Spinal cord (tissue), 10 donors: ENCODE measurements around the gene CYP4V2. TPM values are rescaled to one million over a fixed set of nuclear protein-coding genes. Genes with fewer than 3 reads are reported as not detected.

Experiments used
- DNase-seq, 6 donors: peaks; one replicate each; pipeline versions ENCODE4 v3.0.0 to v3.0.0-alpha.2; 2013 to 2015; ENCODE audit warnings: low spot score in 6 of 6, low read depth in 4 of 6
- H3K27ac ChIP-seq: one replicate; pipeline ENCODE4 v1.5.1; 2013; ENCODE audit warnings: low read depth, low read length, control low read depth
- H3K27me3 ChIP-seq: one replicate; pipeline ENCODE4 v1.6.1; 2013; ENCODE audit warnings: low read length; ENCODE audit not compliant: control insufficient read depth, insufficient read depth
- H3K36me3 ChIP-seq: one replicate; pipeline ENCODE4 v1.6.1; 2013; ENCODE audit warnings: low read length; ENCODE audit not compliant: control insufficient read depth, insufficient read depth
- H3K4me1 ChIP-seq: one replicate; pipeline ENCODE4 v1.6.1; 2013; ENCODE audit warnings: low read length; ENCODE audit not compliant: control insufficient read depth, insufficient read depth
- H3K4me3 ChIP-seq: one replicate; pipeline ENCODE4 v1.5.1; 2013; ENCODE audit warnings: low read depth, low read length, control low read depth
- H3K9me3 ChIP-seq: one replicate; pipeline ENCODE4 v1.6.1; 2013; ENCODE audit warnings: low read length; ENCODE audit not compliant: control insufficient read depth, insufficient read depth
- WGBS: methylation state at CpG from one replicate; pipeline ENCODE4 v1.1.5; 2013; ENCODE audit warnings: missing lambda C conversion rate; ENCODE audit not compliant: insufficient coverage; 5-methylcytosine and 5-hydroxymethylcytosine counted together
- long read RNA-seq, 4 donors: transcript quantifications; one replicate each; lab custom pipeline, GENCODE V29; 2026
- polyA plus RNA-seq, 2 donors: library from polyadenylated mRNA; unstranded; fragments of 120-200 nt; gene quantifications; one replicate each; pipeline ENCODE4 v1.2.1, GENCODE V29; 2013; ENCODE audit not compliant: insufficient read length in 2 of 2
- total RNA-seq, 2 donors: library from RNA; depleted of rRNA in 1 of 2; stranded (reverse); fragments of 120-200 nt in 1 of 2; fragments of >200 nt in 1 of 2; gene quantifications; one replicate each; pipeline versions ENCODE4 v1.2.3 to v1.2.4, GENCODE V29; 2013 to 2014
- donor health status: healthy.

CYP4V2 gene
- 10 to 100 TPM; 22.5 to 25.9 TPM for total RNA-seq
- polyA plus RNA-seq, result 10 to 100 TPM; 11.3 to 13.2 TPM
- long read RNA-seq, donor 1, partial matches to known transcripts, result 0 of 1 reads
- long read RNA-seq, donor 1, other reads (novel, unspliced or antisense), result 0 of 1 reads
- long read RNA-seq, donor 2, result 0 reads
- long read RNA-seq, donor 3, partial matches to known transcripts, result 0 of 1 reads
- long read RNA-seq, donor 3, other reads (novel, unspliced or antisense), result 0 of 1 reads
- long read RNA-seq, donor 4, result 0 reads

- WGBS, result under 1% methylated on average over 107 of the region's 107 CpGs
- Histone ChIP-seq H3K36me3 (peaks cover 9% of the 10 kb centered on the region), H3K9me3 (no peaks in the 10 kb centered on the region), H3K27me3 (no peaks in the 10 kb centered on the region), H3K27ac (peak within 1 kb of the TSS; percentile 97), H3K4me3 (peak within 1 kb of the TSS; percentile 82), H3K4me1 (peaks cover 19% of the 10 kb centered on the region)
- peak; percentile 49 to 91 (median 70) for DNase-seq
Observed at GRCh38 chr4:186191200-186192065, at the start of gene CYP4V2. Gene CYP4V2 (plus strand): TSS chr4:186191567. CDS start chr4:186191824, 257 bp downstream.

DNA sequence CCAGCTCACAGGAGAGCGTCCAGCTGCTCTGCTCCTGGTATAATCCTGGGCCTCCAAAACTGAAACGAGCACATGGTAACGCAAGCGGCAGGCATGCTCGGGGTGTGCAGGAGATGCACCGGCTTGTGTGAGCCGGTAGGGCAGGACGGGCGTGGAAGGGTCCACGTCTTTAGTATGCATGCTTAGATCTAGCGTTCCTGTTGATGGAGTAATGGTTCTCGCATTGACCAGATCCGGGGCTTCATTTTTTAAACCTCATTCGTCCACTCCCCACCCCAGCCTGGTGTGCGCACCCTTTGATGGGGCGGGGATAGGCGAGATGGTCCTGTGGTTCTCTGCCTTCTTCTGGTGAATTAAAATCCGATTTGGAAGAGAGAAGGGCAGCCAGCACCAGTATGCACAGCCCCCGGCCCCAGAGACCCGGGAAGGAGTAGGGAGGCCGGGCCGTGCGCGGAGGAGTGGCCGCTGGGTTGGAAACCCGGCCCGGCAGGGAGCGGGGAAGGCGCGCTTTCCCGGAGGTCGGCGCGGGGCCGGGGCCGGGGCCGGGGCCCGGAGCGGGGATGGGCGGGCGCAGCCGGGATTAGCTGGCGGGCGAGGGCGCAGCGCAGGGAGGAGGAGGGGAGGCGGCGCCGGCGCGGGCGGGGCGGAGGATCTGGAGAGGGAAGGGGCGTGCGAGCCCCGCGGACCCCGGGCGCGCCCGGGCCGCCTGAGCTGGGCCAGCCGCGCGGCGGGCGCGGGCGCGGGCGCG lies 47.0 kb upstream of the CYP4V2 start:
- Histone ChIP-seq H3K27me3 (no peaks in the 10 kb centered on the region), H3K4me3 (peak overlapping the region; percentile 55), H3K36me3 (no peaks in the 10 kb centered on the region), H3K27ac (peak overlapping the region; percentile 79), H3K9me3 (no peaks in the 10 kb centered on the region), H3K4me1 (peaks cover 9% of the 10 kb centered on the region)
- 0% methylated on average over 67 of the region's 72 CpGs for WGBS
- peak; percentile 38 to 92 (median 56) for DNase-seq

DNA sequence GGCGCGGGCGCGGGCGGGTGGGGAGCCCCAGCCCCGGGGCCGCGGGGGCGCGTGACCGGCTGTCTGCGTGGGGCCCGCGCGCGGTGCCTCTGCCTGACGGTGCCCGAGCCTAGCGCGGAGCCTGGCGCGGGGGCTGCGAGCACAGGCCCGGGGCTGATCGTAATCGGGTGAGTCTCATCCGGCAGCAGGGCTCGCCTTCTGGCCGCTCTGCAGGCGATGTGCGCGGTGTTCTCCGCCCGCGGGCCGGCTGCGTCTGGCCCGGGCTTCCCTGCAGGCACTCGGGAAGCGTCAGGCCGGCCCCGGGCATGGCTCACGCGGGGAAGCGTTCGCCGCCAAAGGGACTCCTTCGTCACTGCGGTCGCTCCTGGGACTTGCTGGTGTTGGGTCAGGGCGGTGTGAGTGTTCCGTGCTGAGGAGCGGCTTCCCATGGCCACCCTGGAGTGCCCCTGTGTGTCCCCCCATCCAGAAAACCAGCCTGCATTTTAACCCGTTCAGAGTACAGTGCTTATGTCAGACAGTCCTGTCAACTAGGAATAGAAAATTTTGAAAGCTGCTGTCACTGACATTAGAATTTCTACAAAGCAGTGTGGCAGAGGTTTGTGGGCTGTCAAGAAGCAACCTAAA lies 46.3 kb upstream of the CYP4V2 start:
- peak overlapping the region; percentile 70 for H3K27ac ChIP-seq
- H3K4me1 ChIP-seq, result peaks cover 14% of the 10 kb centered on the region
- H3K9me3 ChIP-seq, result no peaks in the 10 kb centered on the region
- DNase-seq, result peak; percentile 13 to 81 (median 48)
- H3K36me3 ChIP-seq, result peaks cover 2% of the 10 kb centered on the region
- under 1% methylated on average over 53 of the region's 54 CpGs for WGBS
- peak overlapping the region; percentile 59 for H3K4me3 ChIP-seq
- no peaks in the 10 kb centered on the region for H3K27me3 ChIP-seq

- H3K36me3 ChIP-seq, result peaks cover 7% of the 10 kb centered on the region
- no peak overlapping the region for H3K4me3 ChIP-seq
- H3K27me3 ChIP-seq, result no peaks in the 10 kb centered on the region
- no peak overlapping the region for H3K27ac ChIP-seq
- peak in 2 of 6 donors; percentile 40 to 93 for DNase-seq
- WGBS, result 47% methylated on average over 7 of the region's 9 CpGs
- H3K9me3 ChIP-seq, result no peaks in the 10 kb centered on the region
- H3K4me1 ChIP-seq, result peaks cover 15% of the 10 kb centered on the region
Observed at GRCh38 chr4:186146458-186146857, 44.9 kb upstream of the CYP4V2 start.

DNA sequence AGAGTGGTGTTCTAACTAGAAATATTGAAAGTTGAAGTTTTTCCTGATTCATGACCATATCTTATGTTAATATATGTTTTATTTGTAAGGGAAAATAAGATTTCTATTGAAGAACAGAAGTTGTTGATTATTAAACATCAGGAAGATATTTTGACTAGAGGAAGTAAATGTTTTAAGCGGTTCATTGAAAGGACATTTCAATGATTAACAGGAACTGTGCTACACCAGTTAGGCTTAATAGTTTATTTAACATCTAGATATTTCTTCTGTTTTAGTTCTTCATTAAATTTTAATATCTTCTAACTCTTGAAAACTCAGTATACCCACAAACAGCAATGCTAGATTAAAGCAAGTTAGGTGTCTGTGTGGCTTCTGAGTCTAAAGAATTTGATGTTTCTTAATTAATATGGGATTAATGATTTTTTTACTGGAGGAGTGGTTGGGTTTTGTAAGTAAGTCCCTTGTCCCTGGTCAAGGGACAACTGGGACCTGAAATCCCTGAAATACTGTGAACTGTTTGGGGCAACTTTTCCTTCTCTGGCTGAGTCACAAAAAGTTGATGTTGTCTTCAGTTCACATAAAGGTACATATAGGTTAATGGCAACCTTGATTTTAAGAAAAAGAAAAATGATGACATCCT lies 42.9 kb upstream of the CYP4V2 start:
- Histone ChIP-seq H3K4me1 (peaks cover 15% of the 10 kb centered on the region), H3K9me3 (no peaks in the 10 kb centered on the region), H3K36me3 (peaks cover 8% of the 10 kb centered on the region), H3K4me3 (no peak overlapping the region), H3K27me3 (no peaks in the 10 kb centered on the region), H3K27ac (no peak overlapping the region)
- no CpG with 5 or more reads among the region's 1 CpG for WGBS
- DNase-seq, result no peak

GRCh38 chr4:186149872-186150271 lies 41.5 kb upstream of the CYP4V2 start:
- Histone ChIP-seq H3K9me3 (no peaks in the 10 kb centered on the region), H3K36me3 (peaks cover 15% of the 10 kb centered on the region), H3K4me3 (no peak overlapping the region), H3K4me1 (peaks cover 7% of the 10 kb centered on the region), H3K27me3 (no peaks in the 10 kb centered on the region), H3K27ac (no peak overlapping the region)
- 69% methylated on average over 9 of the region's 14 CpGs for WGBS
- peak in 1 of 6 donors; percentile 56 for DNase-seq

DNA sequence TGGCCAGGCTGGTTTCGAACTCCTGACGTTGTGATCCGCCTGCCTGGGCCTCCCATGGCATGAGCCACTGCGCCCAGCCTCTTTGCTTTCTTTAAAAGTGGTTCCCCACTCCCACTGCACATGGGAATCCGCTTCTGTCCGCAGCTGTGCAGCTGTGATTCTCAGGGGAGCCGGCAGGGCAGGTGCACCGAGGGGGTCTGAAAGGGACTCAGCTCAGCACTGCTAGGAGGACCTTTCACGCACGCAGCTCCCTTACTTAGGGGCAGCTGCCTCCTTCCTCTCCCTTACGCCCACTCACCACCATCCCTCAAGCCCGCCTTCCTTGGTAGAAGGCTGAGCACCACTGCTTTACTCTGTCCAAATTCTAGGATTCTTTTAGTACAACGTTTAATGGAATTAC lies 40.4 kb upstream of the CYP4V2 start:
- no peak overlapping the region for H3K27ac ChIP-seq

GRCh38 chr4:186151499-186151898 lies 39.9 kb upstream of the CYP4V2 start:
- DNase-seq, result no peak
- WGBS, result 93% methylated on average over 3 of the region's 7 CpGs

More for the DNA sequence above, 40.4 kb upstream of the CYP4V2 start:
- 92% methylated on average over 12 of the region's 13 CpGs for WGBS
- H3K4me1 ChIP-seq, result peaks cover 7% of the 10 kb centered on the region
- DNase-seq, result no peak
- no peak overlapping the region for H3K4me3 ChIP-seq
- H3K27me3 ChIP-seq, result no peaks in the 10 kb centered on the region
- H3K9me3 ChIP-seq, result no peaks in the 10 kb centered on the region
- peaks cover 17% of the 10 kb centered on the region for H3K36me3 ChIP-seq

More at GRCh38 chr4:186151499-186151898, 39.9 kb upstream of the CYP4V2 start:
- peaks cover 7% of the 10 kb centered on the region for H3K4me1 ChIP-seq
- peaks cover 22% of the 10 kb centered on the region for H3K36me3 ChIP-seq
- H3K27ac ChIP-seq, result no peak overlapping the region
- H3K9me3 ChIP-seq, result no peaks in the 10 kb centered on the region
- no peak overlapping the region for H3K4me3 ChIP-seq
- H3K27me3 ChIP-seq, result no peaks in the 10 kb centered on the region
